GM21423 (cell line): ENCODE measurements around the gene POU2F3.

Experiments
- ATAC-seq: cut with Tn5 transposase; IDR thresholded peaks from one replicate; pipeline ENCODE4 v1.9.1; 2021; ENCODE audit warnings: mild to moderate bottlenecking, moderate library complexity; ENCODE audit not compliant: unreplicated experiment

POU2F3 gene

DNA sequence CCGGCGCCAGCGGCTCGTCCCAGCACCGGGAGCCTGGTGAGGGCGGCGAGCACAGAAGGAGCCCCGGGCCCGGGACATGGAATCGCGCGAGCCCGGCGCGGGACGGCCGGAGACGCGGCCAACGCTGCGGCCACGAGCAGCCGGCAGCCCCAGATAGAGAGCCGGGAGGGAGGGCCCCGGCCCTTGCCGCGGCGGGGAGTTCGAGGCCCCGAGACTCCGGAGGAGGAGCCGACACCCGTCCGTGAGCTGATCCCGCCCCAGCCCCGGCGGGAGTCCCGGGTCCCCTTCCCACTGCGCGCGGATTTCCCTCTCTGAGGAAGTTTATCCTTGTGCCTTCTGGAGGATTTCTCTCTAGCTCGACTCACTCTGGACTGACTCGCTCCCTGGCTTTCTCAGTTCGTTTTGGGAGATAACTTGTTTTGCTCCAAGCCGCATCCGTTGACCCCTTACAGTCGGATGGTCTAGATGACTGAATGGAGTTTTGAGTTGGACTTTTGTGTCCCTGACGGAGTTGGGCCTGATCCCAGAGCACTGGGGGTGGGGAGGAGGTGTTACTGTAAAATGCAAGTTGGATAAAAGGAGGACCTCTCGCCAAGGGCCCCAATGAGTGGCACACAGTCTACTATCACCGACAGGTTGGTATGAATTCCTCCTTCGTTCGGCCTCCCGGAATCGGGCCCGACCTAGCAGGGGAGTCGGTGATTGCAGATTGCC, 96.9 kb downstream of the POU2F3 start:
- peak; percentile 34 for ATAC-seq

DNA sequence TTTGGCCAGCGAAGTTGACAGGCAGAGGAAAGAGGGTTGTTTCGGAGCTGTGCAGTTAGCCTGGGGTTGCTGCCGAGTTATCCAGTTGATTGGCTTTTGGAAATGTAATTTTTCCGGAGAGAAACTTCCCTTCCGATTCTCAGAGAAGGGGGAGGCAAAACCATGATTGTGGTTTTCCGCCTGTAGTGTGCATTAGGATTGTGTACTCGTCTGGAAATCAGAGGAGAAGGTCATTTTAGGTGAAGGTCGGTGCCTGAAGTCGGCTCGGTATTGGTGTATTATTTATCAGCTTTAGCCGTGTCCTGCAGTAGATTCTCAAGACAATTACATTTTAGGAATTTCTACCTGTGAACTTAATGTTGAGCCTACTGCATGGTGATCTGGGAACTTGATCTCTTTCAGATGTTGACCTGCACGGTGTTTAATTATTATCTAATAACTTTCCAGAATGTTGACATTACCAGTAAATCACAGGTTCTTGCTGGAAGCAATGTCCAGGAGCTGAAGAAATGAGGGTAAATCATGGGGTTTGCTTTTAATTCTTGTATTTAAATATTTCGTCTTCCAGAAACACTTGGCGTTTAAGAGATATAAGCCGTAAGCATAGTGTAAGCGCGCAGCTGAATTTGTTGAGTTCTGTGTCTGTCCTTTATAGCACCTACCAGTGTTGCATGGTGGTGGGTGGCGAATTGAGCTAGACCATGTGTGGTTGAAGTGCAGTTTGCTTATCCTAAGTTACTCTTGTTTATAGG, 97.6 kb downstream of the POU2F3 start:
- ATAC-seq = no peak

DNA sequence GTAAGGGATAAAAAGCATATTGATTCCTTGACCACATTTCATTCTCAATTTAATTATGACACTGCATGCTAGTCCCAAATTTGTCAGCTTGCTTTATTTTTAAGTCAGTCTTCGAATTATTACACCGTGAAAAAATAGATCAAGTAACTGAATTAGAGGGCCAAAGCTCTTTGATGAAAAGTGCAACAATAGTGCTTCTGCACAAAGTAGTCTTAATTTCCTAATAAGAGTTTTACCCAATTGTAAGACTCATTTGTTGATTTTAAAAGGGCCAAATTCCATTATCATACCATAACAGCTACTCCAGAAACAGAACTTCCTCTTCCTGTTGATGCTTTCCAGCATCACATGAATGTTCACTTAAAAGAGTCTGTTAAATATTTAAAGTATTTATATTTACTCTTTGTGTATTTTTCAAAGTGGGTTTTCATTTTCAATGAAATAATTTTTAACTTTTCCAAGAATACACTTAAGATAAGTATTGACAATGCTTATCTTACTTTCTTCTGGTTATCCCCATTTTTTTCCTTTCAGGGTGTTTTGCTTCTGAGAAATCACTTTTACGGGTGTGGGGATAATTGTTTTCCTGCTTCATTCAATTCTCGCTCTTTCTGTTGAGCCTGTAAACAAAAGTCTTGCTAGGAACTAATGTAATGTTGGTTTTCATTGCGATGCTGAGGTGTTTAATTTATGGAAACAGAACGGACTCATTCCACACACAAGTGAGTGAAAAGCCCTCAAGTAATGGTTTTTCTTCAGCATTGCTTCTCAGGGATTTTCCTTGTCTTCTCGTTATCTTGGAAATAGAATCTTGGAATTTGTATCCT, 98.4 kb downstream of the POU2F3 start:
- ATAC-seq = no peak

DNA sequence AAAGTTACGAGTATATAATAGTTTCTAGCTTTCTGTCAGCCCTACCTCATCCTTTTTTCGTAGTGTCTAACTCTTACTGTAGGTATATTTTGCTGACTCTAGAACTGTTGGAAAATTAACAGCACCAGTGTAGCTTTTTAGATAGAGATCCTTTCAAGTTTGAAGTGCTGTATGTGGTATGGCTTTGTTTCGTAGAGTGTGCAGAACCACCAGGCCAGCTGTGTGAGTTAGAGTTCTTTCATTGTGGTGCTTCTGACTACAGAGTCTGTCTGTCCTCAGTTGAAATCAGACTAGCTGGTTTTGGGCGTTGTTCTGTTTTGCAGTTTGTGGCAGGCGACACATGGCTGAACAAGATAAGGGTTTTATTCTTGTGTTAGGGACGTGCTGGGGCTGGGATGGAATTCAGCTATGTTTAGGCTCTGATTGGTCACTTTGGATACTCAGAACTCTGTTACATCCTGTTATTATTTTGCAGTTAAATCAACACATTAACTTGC, 99.5 kb downstream of the POU2F3 start:
- no peak for ATAC-seq

DNA sequence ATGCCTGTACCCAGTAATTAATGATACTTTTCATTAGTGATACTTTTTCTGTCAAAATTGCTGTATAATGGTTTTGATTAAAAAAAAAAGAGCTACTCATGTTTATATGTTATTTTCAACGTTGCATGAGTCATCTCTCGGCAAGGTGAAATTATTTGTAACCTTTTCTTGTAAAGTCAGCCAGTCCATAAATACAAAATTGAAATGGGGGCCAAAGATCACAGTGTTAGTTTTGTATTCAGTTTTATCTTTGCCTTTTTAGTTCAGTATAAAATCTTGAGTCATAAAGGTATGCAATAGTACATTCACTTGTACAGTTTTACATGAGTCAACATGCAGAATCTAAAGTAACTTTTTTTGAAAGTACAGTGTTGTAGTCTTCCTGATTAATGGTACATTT, 100.6 kb downstream of the POU2F3 start:
- no peak for ATAC-seq

DNA sequence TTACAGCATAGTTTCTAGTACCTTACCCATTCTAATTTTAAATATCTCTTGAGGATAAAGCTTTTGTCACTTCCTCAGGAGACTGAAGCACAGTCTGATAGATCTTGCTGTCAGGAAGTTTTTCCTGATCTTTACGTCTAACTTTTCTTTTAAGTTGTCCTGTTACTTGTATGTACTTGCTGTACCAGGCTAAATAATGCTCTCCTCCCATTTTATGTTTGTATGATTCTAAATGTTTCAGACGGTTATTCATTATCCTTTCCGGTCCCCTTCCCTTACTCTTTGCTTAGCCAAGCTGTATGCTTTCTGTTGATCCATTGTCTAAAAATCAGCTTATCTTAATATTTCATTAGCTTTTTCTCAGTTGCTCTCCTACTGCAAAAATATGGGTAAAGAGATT, 102.3 kb downstream of the POU2F3 start:
- no peak for ATAC-seq

DNA sequence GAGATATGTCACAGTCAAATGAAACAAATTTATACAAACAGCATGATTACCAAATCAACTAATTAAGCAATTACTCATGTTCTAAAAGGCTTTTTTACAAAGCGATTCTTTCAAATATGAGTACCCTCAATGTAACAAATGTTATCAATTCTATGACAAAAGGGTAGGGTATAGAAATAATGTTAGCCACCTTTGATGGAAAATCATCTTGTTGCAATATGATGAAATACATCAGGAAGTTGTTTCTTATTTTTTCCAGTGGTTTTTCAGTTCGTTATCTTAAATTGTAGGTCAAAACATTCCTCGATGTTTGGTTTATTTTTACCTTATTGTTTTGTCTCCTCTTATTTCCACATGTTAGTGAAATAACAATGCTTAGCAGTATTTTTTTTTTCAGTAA, 102.7 kb downstream of the POU2F3 start:
- no peak for ATAC-seq

DNA sequence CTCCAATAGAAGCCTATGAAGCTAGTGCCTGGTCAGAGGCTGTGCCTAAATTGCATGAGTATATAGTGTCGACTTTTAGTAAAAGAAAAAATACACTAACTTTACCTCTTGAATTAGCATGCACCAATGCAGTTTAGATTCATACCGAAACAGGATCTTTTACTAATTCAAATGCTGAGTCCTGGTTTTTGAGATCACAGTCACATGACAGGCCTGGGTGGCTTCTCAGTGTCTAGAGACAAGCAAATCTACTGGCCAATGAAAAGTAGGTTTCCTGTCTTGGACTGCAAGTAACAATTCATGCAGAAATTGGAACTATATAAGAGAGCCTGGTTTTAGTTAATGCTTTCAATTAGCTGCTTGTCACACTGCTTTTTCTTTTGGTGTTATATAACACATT, 103.5 kb downstream of the POU2F3 start:
- peak; percentile 43 for ATAC-seq

DNA sequence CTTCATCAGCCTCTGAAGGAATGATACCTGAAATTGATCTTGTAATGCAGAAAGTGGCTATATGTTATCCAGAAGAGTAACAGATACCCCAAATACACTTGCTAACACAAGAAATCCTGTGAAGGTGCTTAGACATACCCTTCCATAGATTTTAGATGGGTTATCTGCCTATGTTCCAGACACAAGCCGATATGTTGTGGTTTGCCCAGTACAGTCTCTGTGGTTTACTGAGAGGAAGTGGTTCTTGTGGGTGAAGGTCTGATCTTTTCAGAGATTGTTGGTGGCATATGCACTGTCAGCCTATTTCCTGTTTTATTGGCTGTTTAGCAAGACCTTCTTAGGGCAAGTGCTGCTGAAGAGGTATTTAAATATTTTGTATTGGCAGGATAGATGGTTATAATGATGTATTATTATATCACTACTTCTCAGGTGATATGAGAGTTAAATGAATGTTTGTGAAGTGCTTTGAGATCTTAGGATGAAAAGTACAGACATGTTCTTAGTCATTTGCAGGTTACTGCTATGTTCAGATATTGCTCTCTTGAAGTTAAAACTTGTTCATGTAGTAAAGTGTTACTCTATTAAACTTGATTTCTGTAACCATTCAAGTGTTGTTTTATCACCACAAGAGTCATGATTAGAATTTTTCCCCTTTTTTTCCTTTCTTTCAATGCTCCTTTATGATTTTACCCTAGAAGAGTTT, 104.5 kb downstream of the POU2F3 start:
- peak; percentile 83 for ATAC-seq

DNA sequence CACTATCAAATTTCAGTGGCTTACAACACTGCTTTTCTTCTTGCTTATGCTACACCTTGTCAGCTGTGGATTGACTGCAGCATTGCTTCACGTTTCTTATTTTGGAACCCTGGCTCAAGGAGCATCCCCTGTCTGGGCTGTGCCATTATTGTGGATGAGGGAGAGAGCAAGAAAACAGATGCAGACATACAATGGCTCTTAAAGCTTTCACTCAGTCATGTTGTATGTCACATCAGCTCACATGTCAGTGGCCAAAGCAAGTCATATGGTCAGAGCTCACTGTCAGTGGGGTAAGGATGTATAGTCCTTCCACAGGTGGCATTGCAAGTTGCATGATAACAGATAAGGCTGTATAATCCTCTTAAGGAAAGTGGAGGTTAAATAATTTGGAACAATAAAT, 106.3 kb downstream of the POU2F3 start:
- no peak for ATAC-seq

DNA sequence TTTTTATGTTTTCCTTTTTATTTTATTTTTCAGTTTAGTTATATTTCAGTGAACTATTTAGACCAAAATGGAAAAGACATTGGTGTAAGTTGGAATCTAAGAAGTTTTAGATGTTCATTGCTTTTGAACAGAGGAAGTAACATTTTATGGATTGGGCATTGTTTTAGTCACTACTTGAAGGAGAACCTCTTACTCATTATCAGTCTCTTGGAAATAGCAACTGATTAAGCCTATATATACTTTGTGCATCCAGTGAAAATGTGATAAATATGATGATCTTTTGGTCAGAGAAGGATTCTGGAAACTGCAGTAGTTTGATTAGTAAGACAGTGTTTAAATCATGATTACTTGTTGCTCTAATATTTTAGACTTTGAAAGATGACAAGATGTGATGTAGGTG, 110.7 kb downstream of the POU2F3 start:
- no peak for ATAC-seq

DNA sequence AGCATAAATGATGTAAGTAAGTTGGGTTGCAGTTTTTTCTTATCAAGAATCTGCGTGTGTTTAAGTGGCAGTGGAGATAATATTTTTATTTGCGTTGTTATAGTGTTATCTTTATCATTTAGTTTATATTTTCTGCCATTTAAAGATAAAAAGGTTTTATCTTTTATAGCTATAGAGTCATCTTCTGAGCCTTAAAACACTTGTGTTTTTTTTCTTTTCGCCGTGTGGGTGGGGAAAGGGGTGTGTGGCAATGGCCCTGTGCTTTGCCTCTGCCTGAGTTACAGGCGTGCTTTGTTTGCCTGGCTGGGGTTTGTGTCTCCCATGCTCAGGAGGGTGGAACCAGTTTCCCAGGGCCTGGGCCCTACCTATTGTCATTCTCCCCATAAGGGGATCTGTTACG, 112.5 kb downstream of the POU2F3 start:
- no peak for ATAC-seq

DNA sequence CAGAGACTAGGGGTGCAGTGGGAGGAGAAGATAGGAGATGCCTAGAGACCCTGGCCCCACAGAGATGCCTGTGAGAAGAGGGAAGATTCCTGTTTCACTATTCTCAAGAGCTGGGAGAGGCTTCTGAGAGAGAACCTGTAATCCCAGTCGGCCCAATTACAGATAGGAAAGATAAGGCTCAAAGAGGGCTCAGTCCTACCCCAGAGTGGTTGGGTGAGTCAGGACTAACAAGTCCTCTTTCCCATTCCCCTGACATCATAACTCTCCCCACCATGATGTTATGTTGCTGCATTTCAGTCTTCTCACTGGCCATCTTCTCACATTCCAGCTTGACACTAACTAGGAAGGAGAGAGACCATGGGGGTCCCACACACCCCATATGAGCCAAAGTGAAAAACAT, 114.1 kb downstream of the POU2F3 start:
- ATAC-seq = no peak

DNA sequence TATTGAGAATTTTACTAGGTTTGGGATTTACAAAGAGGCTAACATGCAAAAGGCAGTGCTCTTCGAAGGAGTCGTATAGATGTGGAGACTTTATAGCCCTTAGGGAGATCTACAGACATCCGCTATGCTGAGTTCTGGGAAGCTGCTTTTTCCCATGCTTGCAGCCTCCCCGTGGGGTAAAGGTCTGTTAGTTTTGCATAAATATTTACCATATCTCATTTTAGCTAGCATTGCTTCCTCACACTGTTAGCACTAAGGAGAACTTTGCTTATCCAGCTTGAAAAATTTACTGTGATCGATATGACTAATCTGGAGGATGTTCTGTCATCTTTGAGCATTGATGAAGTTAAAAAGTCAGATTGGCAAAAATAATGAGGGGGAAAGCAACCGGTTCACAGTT, 114.8 kb downstream of the POU2F3 start:
- ATAC-seq = no peak

DNA sequence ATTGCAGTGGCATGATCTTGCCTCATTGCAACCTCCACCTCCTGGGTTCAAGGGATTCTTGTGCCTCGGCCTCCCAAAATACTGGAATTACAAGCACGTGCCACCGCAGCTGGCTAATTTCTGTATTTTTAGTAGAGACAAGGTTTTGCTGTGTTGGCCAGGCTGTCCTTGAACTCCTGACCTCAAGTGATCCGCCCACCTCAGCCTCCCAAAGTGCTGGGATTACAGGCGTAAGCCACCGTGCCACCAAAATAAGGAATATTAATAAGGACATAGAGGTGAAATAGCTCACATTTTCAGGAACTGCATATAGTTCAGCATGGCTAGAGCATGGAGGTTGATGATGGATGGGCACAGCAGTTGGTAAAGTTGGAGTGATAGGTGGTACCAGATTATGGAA, 117.7 kb downstream of the POU2F3 start:
- ATAC-seq = no peak

DNA sequence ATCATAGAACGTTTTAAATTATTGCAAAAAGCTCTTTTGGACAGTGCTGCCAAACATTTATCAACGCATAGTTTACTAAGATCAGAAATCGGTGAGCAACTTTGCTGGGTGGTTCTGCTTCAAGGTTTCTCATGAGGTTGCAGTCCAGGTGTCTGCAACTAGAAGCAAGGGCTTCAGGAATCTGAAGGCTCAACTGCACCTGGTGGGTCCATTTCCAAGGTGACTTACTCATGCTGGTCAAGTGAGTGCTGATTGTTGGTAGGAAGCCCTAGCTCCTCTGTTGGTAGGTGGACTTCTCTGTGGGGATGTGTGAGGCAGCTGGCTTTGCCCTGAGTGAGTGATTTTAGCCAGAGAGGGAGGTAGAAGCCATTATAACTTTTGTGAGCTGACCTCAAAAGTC, 118.8 kb downstream of the POU2F3 start:
- no peak for ATAC-seq

DNA sequence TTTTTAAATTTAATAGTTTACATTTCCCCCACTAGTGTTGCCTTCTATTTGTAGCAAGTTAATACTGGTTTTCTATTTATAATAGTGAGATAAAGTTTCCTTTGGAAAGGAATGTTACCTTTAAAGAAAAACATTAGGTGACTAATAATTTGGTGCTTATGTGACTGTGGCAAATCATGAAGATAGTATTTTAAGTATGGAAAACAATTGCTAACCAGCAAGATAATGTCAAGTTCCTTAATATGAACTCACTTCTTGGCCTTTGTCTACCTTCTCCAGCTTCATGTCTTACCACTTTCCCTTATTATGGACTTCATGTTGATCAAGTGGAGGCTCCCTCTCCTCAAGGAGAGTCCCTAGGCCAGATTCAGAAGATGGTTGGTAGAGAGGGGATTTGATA, 123.5 kb downstream of the POU2F3 start:
- no peak for ATAC-seq

DNA sequence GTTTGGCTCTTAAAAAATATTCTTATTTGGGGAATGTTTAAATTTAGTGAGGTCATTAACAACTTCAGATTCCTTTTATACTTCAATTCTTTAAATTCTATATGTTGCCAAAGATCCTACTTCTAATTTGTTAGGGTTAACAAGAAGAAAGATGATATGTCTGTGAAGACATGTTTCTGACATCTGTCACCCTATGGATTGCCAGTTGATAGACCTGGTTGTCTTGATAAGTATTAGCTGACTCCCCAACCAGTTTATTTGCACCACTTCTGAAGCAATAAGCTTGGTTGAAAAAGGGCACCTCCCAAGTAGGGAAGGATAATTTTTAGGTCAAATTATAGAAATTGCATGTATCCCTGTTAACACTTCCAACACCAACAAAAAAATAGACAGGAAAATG, 125.6 kb downstream of the POU2F3 start:
- ATAC-seq = no peak
